Measurements from ENCODE around the gene MIPOL1.

MIPOL1 gene

GRCh38 chr14:37470251-37470650, 272.5 kb downstream of the MIPOL1 start:
- Histone ChIP-seq H3K9me3 (replicated peaks; ENCODE audit: low read length) (no peaks in the 10 kb centered on the region), H3K27me3 (ENCODE audit: control insufficient read depth, insufficient read depth, low read length) (no peaks in the 10 kb centered on the region), H3K9ac (ENCODE audit: low read depth, low read length) (no peak overlapping the region), H3K4me1 (ENCODE audit: control insufficient read depth, insufficient read depth, low read length) (no peaks in the 10 kb centered on the region), H3K36me3 (ENCODE audit: insufficient read depth, low read length) (no peaks in the 10 kb centered on the region), H3K4me2 (ENCODE audit: low read length) (no peak overlapping the region), H3K4me3 (ENCODE audit: low read length) (no peak overlapping the region)

DNA sequence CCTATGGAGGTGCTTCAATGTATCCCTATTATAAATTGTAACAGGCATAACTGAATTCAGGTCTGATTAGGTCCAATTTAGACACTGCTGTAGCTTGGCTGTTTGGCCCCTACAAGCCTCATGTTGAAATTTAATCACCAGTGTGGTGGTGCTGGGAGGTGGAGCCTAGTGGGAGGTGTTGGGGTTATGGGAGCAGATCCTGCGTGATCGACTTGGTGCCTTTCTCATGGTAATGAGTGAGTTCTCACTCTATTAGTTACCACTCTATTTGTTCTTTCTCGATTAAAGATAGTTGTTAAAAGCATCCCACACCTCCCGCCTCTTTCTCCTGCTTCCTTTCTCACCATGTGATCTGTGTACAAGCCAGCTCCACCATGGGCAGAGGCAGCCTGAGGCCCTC, 275.2 kb downstream of the MIPOL1 start:
- H3K4me3 ChIP-seq (ENCODE audit: low read length), result no peak overlapping the region
- no peaks in the 10 kb centered on the region for H3K36me3 ChIP-seq (ENCODE audit: insufficient read depth, low read length)
- H3K9ac ChIP-seq (ENCODE audit: low read depth, low read length), result no peak overlapping the region
- no peaks in the 10 kb centered on the region for H3K4me1 ChIP-seq (ENCODE audit: control insufficient read depth, insufficient read depth, low read length)
- no peaks in the 10 kb centered on the region for H3K27me3 ChIP-seq (ENCODE audit: control insufficient read depth, insufficient read depth, low read length)
- no peak overlapping the region for H3K4me2 ChIP-seq (ENCODE audit: low read length)
- no peaks in the 10 kb centered on the region for H3K9me3 ChIP-seq (replicated peaks; ENCODE audit: low read length)

GRCh38 chr14:37474191-37474590, 276.5 kb downstream of the MIPOL1 start:
- no peak overlapping the region for H3K4me3 ChIP-seq (ENCODE audit: low read length)
- no peak overlapping the region for H3K9ac ChIP-seq (ENCODE audit: low read depth, low read length)
- H3K27me3 ChIP-seq (ENCODE audit: control insufficient read depth, insufficient read depth, low read length), result no peaks in the 10 kb centered on the region
- H3K4me1 ChIP-seq (ENCODE audit: control insufficient read depth, insufficient read depth, low read length), result no peaks in the 10 kb centered on the region
- no peak overlapping the region for H3K4me2 ChIP-seq (ENCODE audit: low read length)
- no peaks in the 10 kb centered on the region for H3K36me3 ChIP-seq (ENCODE audit: insufficient read depth, low read length)
- no peaks in the 10 kb centered on the region for H3K9me3 ChIP-seq (replicated peaks; ENCODE audit: low read length)

DNA sequence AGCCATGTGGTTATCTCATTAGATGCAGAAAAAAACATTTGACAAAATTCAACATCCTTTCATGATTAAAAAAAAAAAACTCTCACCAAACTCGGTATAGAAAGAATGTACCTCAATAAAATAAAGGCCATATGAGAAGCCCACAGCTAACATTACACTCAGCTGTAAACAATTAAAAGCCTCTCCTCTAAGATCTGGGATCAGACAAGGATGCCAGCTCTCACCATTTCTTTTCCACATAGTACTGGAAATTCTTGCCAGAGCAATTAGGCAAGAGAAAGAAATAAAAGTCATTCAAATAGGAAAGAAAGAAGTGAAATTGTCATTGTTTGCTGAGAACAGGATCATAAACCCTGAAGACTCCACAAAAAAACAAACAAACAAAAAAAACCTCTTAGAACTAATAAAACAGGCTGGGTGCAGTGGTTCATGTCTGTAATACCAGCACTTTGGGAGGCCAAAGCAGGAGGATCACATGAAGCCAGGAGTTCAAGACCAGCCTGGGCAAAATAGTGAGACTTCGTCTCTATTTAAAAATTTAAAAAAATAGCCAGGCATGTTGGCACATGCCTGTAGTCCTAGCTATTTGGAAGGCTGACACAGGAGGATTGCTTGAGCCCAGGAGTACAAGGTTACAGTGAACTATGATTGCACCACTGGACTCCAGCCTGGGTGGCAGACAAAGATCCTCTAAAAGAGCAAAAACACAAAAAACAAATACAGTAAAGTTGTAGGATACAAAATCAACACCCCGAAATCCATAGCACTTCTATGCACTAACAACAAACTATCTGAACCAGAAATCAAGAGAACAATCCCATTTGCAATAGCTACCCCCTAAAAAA, 282.9 kb downstream of the MIPOL1 start:
- Histone ChIP-seq H3K4me2 (ENCODE audit: low read length) (no peak overlapping the region), H3K36me3 (ENCODE audit: insufficient read depth, low read length) (no peaks in the 10 kb centered on the region), H3K9me3 (replicated peaks; ENCODE audit: low read length) (no peaks in the 10 kb centered on the region), H3K27me3 (ENCODE audit: control insufficient read depth, insufficient read depth, low read length) (no peaks in the 10 kb centered on the region), H3K4me3 (ENCODE audit: low read length) (no peak overlapping the region), H3K4me1 (ENCODE audit: control insufficient read depth, insufficient read depth, low read length) (no peaks in the 10 kb centered on the region), H3K9ac (ENCODE audit: low read depth, low read length) (no peak overlapping the region)

DNA sequence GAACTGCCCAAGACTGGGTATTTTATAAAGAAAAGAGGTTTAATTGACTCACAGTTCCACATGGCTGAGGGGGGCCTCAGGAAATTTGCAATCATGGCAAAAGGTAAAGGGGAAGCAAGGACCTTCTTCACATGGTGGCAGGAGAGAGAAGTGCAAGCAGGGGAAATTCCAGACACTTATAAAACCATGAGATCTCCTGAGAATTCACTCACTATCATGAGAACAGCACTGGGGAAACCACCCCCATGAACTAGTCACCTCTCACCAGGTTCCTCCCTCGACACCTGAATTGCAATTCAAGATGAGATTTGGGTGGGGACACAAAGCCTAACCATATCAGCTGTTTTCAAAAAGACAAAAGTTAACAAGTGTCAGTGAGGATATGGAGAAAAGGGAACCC, 284.7 kb downstream of the MIPOL1 start:
- H3K9me3 ChIP-seq (replicated peaks; ENCODE audit: low read length), result no peaks in the 10 kb centered on the region
- H3K4me1 ChIP-seq (ENCODE audit: control insufficient read depth, insufficient read depth, low read length), result no peaks in the 10 kb centered on the region
- H3K36me3 ChIP-seq (ENCODE audit: insufficient read depth, low read length), result no peaks in the 10 kb centered on the region
- no peak overlapping the region for H3K9ac ChIP-seq (ENCODE audit: low read depth, low read length)
- H3K4me3 ChIP-seq (ENCODE audit: low read length), result no peak overlapping the region
- H3K4me2 ChIP-seq (ENCODE audit: low read length), result no peak overlapping the region
- no peaks in the 10 kb centered on the region for H3K27me3 ChIP-seq (ENCODE audit: control insufficient read depth, insufficient read depth, low read length)

- Histone ChIP-seq H3K9me3 (replicated peaks; ENCODE audit: low read length) (no peaks in the 10 kb centered on the region), H3K9ac (ENCODE audit: low read depth, low read length) (no peak overlapping the region), H3K27me3 (ENCODE audit: control insufficient read depth, insufficient read depth, low read length) (no peaks in the 10 kb centered on the region), H3K4me3 (ENCODE audit: low read length) (no peak overlapping the region), H3K36me3 (ENCODE audit: insufficient read depth, low read length) (no peaks in the 10 kb centered on the region), H3K4me2 (ENCODE audit: low read length) (no peak overlapping the region), H3K4me1 (ENCODE audit: control insufficient read depth, insufficient read depth, low read length) (no peaks in the 10 kb centered on the region)
Observed at GRCh38 chr14:37483672-37484071, 285.9 kb downstream of the MIPOL1 start.

- no peak overlapping the region for H3K9ac ChIP-seq (ENCODE audit: low read depth, low read length)
- no peaks in the 10 kb centered on the region for H3K27me3 ChIP-seq (ENCODE audit: control insufficient read depth, insufficient read depth, low read length)
- H3K36me3 ChIP-seq (ENCODE audit: insufficient read depth, low read length), result no peaks in the 10 kb centered on the region
- H3K4me2 ChIP-seq (ENCODE audit: low read length), result no peak overlapping the region
- no peaks in the 10 kb centered on the region for H3K4me1 ChIP-seq (ENCODE audit: control insufficient read depth, insufficient read depth, low read length)
- H3K4me3 ChIP-seq (ENCODE audit: low read length), result no peak overlapping the region
- H3K9me3 ChIP-seq (replicated peaks; ENCODE audit: low read length), result no peaks in the 10 kb centered on the region
Observed at GRCh38 chr14:37490607-37491006, 292.9 kb downstream of the MIPOL1 start.

GRCh38 chr14:37491076-37491475, 293.3 kb downstream of the MIPOL1 start:
- Histone ChIP-seq H3K27me3 (ENCODE audit: control insufficient read depth, insufficient read depth, low read length) (no peaks in the 10 kb centered on the region), H3K4me2 (ENCODE audit: low read length) (no peak overlapping the region), H3K36me3 (ENCODE audit: insufficient read depth, low read length) (no peaks in the 10 kb centered on the region), H3K9ac (ENCODE audit: low read depth, low read length) (no peak overlapping the region), H3K9me3 (replicated peaks; ENCODE audit: low read length) (no peaks in the 10 kb centered on the region), H3K4me1 (ENCODE audit: control insufficient read depth, insufficient read depth, low read length) (no peaks in the 10 kb centered on the region), H3K4me3 (ENCODE audit: low read length) (no peak overlapping the region)

DNA sequence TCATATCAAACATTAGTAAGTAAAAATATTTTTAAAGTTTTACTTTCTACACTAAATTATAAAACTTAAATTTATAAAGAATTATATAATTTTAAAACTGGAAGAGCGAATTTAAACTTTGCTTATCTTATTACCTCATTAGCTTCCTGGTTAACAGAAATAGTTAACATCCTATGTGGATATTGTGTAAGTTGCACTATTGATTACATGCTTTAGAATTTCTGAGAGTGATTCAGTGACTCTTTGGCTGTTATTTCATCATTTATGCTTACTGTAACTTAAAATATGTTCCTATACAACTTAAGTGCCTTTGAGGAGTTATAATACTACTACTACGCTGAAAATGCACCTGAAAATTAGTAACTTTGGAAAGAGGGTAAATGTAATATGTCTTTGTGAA, 295.9 kb downstream of the MIPOL1 start:
- H3K4me3 ChIP-seq (ENCODE audit: low read length), result no peak overlapping the region
- H3K9ac ChIP-seq (ENCODE audit: low read depth, low read length), result no peak overlapping the region
- no peaks in the 10 kb centered on the region for H3K27me3 ChIP-seq (ENCODE audit: control insufficient read depth, insufficient read depth, low read length)
- H3K4me1 ChIP-seq (ENCODE audit: control insufficient read depth, insufficient read depth, low read length), result no peaks in the 10 kb centered on the region
- H3K4me2 ChIP-seq (ENCODE audit: low read length), result no peak overlapping the region
- H3K36me3 ChIP-seq (ENCODE audit: insufficient read depth, low read length), result no peaks in the 10 kb centered on the region
- H3K9me3 ChIP-seq (replicated peaks; ENCODE audit: low read length), result no peaks in the 10 kb centered on the region

DNA sequence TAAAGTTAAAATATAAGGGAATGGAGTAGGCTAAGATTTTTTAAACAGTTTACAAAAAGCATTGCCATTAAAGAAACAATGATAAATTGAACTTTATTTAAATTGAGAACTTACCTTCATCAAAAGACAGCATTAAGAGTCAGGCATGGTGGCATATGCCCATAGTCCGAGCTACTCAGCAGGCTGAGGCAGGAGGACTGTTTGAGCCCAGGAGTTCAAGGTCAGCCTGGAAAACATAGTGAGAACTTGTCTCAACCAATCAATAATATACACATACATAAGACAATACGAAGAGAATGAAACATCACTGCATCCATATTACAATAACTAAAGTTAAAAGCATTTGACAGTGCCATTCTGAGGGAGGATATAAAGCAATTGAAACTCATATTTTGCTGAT, 299.7 kb downstream of the MIPOL1 start:
- no peak overlapping the region for H3K4me3 ChIP-seq (ENCODE audit: low read length)
- no peak overlapping the region for H3K9ac ChIP-seq (ENCODE audit: low read depth, low read length)
- H3K4me2 ChIP-seq (ENCODE audit: low read length), result no peak overlapping the region
- H3K27me3 ChIP-seq (ENCODE audit: control insufficient read depth, insufficient read depth, low read length), result no peaks in the 10 kb centered on the region
- H3K9me3 ChIP-seq (replicated peaks; ENCODE audit: low read length), result no peaks in the 10 kb centered on the region
- H3K4me1 ChIP-seq (ENCODE audit: control insufficient read depth, insufficient read depth, low read length), result no peaks in the 10 kb centered on the region
- no peaks in the 10 kb centered on the region for H3K36me3 ChIP-seq (ENCODE audit: insufficient read depth, low read length)

GRCh38 chr14:37501877-37502276, 304.1 kb downstream of the MIPOL1 start:
- no peaks in the 10 kb centered on the region for H3K36me3 ChIP-seq (ENCODE audit: insufficient read depth, low read length)
- H3K4me3 ChIP-seq (ENCODE audit: low read length), result no peak overlapping the region
- H3K27me3 ChIP-seq (ENCODE audit: control insufficient read depth, insufficient read depth, low read length), result no peaks in the 10 kb centered on the region
- no peaks in the 10 kb centered on the region for H3K4me1 ChIP-seq (ENCODE audit: control insufficient read depth, insufficient read depth, low read length)
- no peak overlapping the region for H3K4me2 ChIP-seq (ENCODE audit: low read length)
- H3K9me3 ChIP-seq (replicated peaks; ENCODE audit: low read length), result no peaks in the 10 kb centered on the region
- H3K9ac ChIP-seq (ENCODE audit: low read depth, low read length), result no peak overlapping the region

GRCh38 chr14:37508503-37508902, 310.8 kb downstream of the MIPOL1 start:
- no peak overlapping the region for H3K4me3 ChIP-seq (ENCODE audit: low read length)

More at GRCh38 chr14:37508503-37508902, 310.8 kb downstream of the MIPOL1 start:
- no peaks in the 10 kb centered on the region for H3K27me3 ChIP-seq (ENCODE audit: control insufficient read depth, insufficient read depth, low read length)
- H3K4me1 ChIP-seq (ENCODE audit: control insufficient read depth, insufficient read depth, low read length), result no peaks in the 10 kb centered on the region
- no peaks in the 10 kb centered on the region for H3K36me3 ChIP-seq (ENCODE audit: insufficient read depth, low read length)
- no peaks in the 10 kb centered on the region for H3K9me3 ChIP-seq (replicated peaks; ENCODE audit: low read length)
- no peak overlapping the region for H3K9ac ChIP-seq (ENCODE audit: low read depth, low read length)
- no peak overlapping the region for H3K4me2 ChIP-seq (ENCODE audit: low read length)

All from skeletal muscle satellite cell (primary cell).